OCI-LY3 (cell line): ENCODE measurements around the gene RHPN2.

Source experiments
- CTCF ChIP-seq: fragments of 200-600, 300-600 bp; sonication (generic); IDR thresholded peaks from 2 replicates; pipeline ENCODE4 v1.5.1; 2014; ENCODE audit warnings: antibody characterized with exemption, low read length, low read depth
- EZH2phosphoT487 ChIP-seq: fragments of 200-600 bp; shearing (Covaris generic); IDR thresholded peaks from 2 replicates; pipeline ENCODE4 v1.6.1; 2018; ENCODE audit warnings: antibody characterized with exemption, mixed run types, low read depth

GRCh38 chr19:33090179-33090578, 25.5 kb upstream of the RHPN2 start:
- TF ChIP-seq CTCF (no peak), EZH2phosphoT487 (no peak)
